HepG2 (cell line): ENCODE results near the gene LHPP. TPM values are rescaled to one million over a fixed set of nuclear protein-coding genes. Genes with fewer than 3 reads are reported as not detected.

ENCODE experiments used
- AKNA ChIP-seq: sonication (generic); formaldehyde crosslinking; IDR thresholded peaks from 2 replicates; pipeline ENCODE4 v1.4.0; 2020; ENCODE audit warnings: missing genetic modification reagents, borderline replicate concordance
- ASH2L ChIP-seq: fragments of 300-600, 200-600 bp; sonication (generic); IDR thresholded peaks from 2 replicates; pipeline ENCODE4 v1.7.0; 2017; ENCODE audit warnings: low read depth, mild to moderate bottlenecking, moderate library complexity, mixed read lengths, low read length; ENCODE audit not compliant: insufficient read length
- FOXA1 ChIP-seq, 2 experiments: fragments of 450-650 bp in 1 of 2; sonication (generic) in 1 of 2; formaldehyde crosslinking in 1 of 2; IDR thresholded peaks; 2 replicates each; pipeline versions ENCODE4 v1.4.0 to v1.6.1; 2016 to 2020; ENCODE audit warnings: missing genetic modification reagents in 1 of 2
- JUN ChIP-seq: sonication (generic); formaldehyde crosslinking; IDR thresholded peaks from 2 replicates; pipeline ENCODE4 v1.4.0; 2020; ENCODE audit warnings: mild to moderate bottlenecking, missing genetic modification reagents
- MBD4 ChIP-seq: IDR thresholded peaks from 2 replicates; pipeline ENCODE4 v1.6.1; 2012; ENCODE audit warnings: low read length, inconsistent platforms, borderline replicate concordance
- NCOR1 ChIP-seq: fragments of 200-600 bp; sonication (generic); IDR thresholded peaks from 2 replicates; pipeline ENCODE4 v1.7.0; 2017; ENCODE audit warnings: antibody characterized with exemption, low read length, borderline replicate concordance
- PRPF4 ChIP-seq: fragments of 200-400 bp; formaldehyde crosslinking; IDR thresholded peaks from 2 replicates; pipeline ENCODE4 v1.6.1; 2016; ENCODE audit warnings: low read length, low read depth; ENCODE audit not compliant: poor library complexity, severe bottlenecking
- RBAK ChIP-seq: sonication (generic); formaldehyde crosslinking; IDR thresholded peaks from 2 replicates; pipeline ENCODE4 v1.5.1; 2020; ENCODE audit warnings: mild to moderate bottlenecking, missing genetic modification reagents
- TGIF2 ChIP-seq: IDR thresholded peaks from 2 replicates; pipeline ENCODE4 v1.6.1; 2016; ENCODE audit warnings: control low read depth, missing compliant biosample characterization
- TIGD3 ChIP-seq: sonication (generic); formaldehyde crosslinking; IDR thresholded peaks from 2 replicates; pipeline ENCODE4 v1.5.1; 2020; ENCODE audit warnings: mild to moderate bottlenecking, missing genetic modification reagents, borderline replicate concordance
- TOPORS ChIP-seq: sonication (generic); formaldehyde crosslinking; IDR thresholded peaks from 2 replicates; pipeline ENCODE4 v1.8.0; 2023; ENCODE audit warnings: mild to moderate bottlenecking, missing genetic modification reagents
- ZMAT3 ChIP-seq: sonication (generic); formaldehyde crosslinking; conservative IDR thresholded peaks from 2 replicates; pipeline ENCODE4 v1.7.0; 2021; ENCODE audit warnings: missing genetic modification reagents
- ZNF337 ChIP-seq: sonication (generic); formaldehyde crosslinking; IDR thresholded peaks from 2 replicates; pipeline ENCODE4 v1.5.1; 2020; ENCODE audit warnings: missing genetic modification reagents, low read depth, mild to moderate bottlenecking, borderline replicate concordance
- ZNF350 ChIP-seq: sonication (generic); formaldehyde crosslinking; IDR thresholded peaks from 2 replicates; pipeline ENCODE4 v1.4.0; 2020; ENCODE audit warnings: mild to moderate bottlenecking, low read depth, missing genetic modification reagents, borderline replicate concordance
- polyA plus RNA-seq, 8 experiments: library from polyadenylated mRNA; depleted of rRNA in 3 of 8; stranded (reverse) in 7 of 8; unstranded in 1 of 8; fragments of >200 nt; fragmentation: Illumina TruSeq in 4 of 8; extraction: Trizol in 4 of 8; gene quantifications; 2 replicates each; pipeline versions ENCODE4 v1.2.1 to v1.2.3, GENCODE V29; 2011 to 2016; ENCODE audit warnings: low read depth in 4 of 8, missing spikeins in 1 of 8, mixed read lengths in 1 of 8; ENCODE audit not compliant: insufficient read depth in 1 of 8
- total RNA-seq, 5 experiments: library from RNA; depleted of rRNA; stranded (reverse); fragments of >200 nt; fragmentation: Illumina TruSeq; extraction: Trizol; gene quantifications; 2 replicates each; pipeline ENCODE4 v1.2.3, GENCODE V29; 2016; ENCODE audit warnings: low read depth in 1 of 5
- TF ChIP-seq, protein P1 (sequence below): sonication (generic); formaldehyde crosslinking; IDR thresholded peaks from 2 replicates; pipeline ENCODE4 v1.8.1; 2023; ENCODE audit warnings: mild to moderate bottlenecking, missing genetic modification reagents, borderline replicate concordance
- TF ChIP-seq, protein P2 (sequence below): sonication (generic); formaldehyde crosslinking; IDR thresholded peaks from 2 replicates; pipeline ENCODE4 v1.5.0; 2020; ENCODE audit warnings: missing genetic modification reagents
- TF ChIP-seq, protein P3 (sequence below): sonication (generic); formaldehyde crosslinking; IDR thresholded peaks from 2 replicates; pipeline ENCODE4; 2020; ENCODE audit warnings: missing genetic modification reagents, mild to moderate bottlenecking, borderline replicate concordance

The LHPP gene
- total and polyA plus RNA-seq, 2 of the 13 experiments (the other 11 are each of a cell fraction or from before 2014, with no cell fraction given), result 5.2 to 13.1 TPM

- TF ChIP-seq, protein P1, sequence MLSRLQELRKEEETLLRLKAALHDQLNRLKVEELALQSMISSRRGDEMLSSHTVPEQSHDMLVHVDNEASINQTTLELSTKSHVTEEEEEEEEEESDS, result no peak
- TF ChIP-seq ZNF350, result 0 out of 2 replicates have a peak, but pooled peaks have one; percentile 21
- no peak for TF ChIP-seq AKNA
- TF ChIP-seq MBD4, result no peak
- no peak for TF ChIP-seq FOXA1 (IDR thresholded peaks at IDR 0.05)
- no peak for TF ChIP-seq FOXA1 (CRISPR knock-in tag; IDR thresholded peaks at IDR 0.05)
- no peak for TF ChIP-seq TIGD3 (CRISPR knock-in tag)
- TF ChIP-seq ASH2L, result no peak
- no peak for TF ChIP-seq RBAK (CRISPR knock-in tag)
- TF ChIP-seq ZMAT3 (CRISPR knock-in tag), result no peak
- no peak for TF ChIP-seq ZNF337
- TF ChIP-seq, protein P2, sequence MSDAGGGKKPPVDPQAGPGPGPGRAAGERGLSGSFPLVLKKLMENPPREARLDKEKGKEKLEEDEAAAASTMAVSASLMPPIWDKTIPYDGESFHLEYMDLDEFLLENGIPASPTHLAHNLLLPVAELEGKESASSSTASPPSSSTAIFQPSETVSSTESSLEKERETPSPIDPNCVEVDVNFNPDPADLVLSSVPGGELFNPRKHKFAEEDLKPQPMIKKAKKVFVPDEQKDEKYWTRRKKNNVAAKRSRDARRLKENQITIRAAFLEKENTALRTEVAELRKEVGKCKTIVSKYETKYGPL, result no peak
- no peak for TF ChIP-seq JUN (CRISPR knock-in tag)
- TF ChIP-seq TGIF2 (CRISPR knock-in tag), result no peak
- TF ChIP-seq PRPF4, result no peak
- TF ChIP-seq, protein P3, sequence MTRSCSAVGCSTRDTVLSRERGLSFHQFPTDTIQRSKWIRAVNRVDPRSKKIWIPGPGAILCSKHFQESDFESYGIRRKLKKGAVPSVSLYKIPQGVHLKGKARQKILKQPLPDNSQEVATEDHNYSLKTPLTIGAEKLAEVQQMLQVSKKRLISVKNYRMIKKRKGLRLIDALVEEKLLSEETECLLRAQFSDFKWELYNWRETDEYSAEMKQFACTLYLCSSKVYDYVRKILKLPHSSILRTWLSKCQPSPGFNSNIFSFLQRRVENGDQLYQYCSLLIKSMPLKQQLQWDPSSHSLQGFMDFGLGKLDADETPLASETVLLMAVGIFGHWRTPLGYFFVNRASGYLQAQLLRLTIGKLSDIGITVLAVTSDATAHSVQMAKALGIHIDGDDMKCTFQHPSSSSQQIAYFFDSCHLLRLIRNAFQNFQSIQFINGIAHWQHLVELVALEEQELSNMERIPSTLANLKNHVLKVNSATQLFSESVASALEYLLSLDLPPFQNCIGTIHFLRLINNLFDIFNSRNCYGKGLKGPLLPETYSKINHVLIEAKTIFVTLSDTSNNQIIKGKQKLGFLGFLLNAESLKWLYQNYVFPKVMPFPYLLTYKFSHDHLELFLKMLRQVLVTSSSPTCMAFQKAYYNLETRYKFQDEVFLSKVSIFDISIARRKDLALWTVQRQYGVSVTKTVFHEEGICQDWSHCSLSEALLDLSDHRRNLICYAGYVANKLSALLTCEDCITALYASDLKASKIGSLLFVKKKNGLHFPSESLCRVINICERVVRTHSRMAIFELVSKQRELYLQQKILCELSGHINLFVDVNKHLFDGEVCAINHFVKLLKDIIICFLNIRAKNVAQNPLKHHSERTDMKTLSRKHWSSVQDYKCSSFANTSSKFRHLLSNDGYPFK, result no peak
- no peak for TF ChIP-seq TOPORS (CRISPR knock-in tag)
- peak; percentile 45; the same call in 1 of the 2 replicates for TF ChIP-seq NCOR1
These were observed 92.6 kb downstream of the LHPP start (continued) for GRCh38 chr10:124554085-124554858.
